Spinal cord (tissue), 10 donors: ENCODE measurements around the gene LCN2. TPM values are rescaled to one million over a fixed set of nuclear protein-coding genes. Genes with fewer than 3 reads are reported as not detected.
"Not testable (repeated sequence)": the region's sequence is repeated elsewhere in the genome, so short reads cannot be mapped to it uniquely, and the experiment has no call there.

ENCODE experiments used
- DNase-seq, 6 donors: peaks; one replicate each; pipeline versions ENCODE4 v3.0.0 to v3.0.0-alpha.2; 2013 to 2015; ENCODE audit warnings: low spot score in 6 of 6, low read depth in 4 of 6
- H3K27ac ChIP-seq: one replicate; pipeline ENCODE4 v1.5.1; 2013; ENCODE audit warnings: low read depth, low read length, control low read depth
- H3K27me3 ChIP-seq: one replicate; pipeline ENCODE4 v1.6.1; 2013; ENCODE audit warnings: low read length; ENCODE audit not compliant: control insufficient read depth, insufficient read depth
- H3K36me3 ChIP-seq: one replicate; pipeline ENCODE4 v1.6.1; 2013; ENCODE audit warnings: low read length; ENCODE audit not compliant: control insufficient read depth, insufficient read depth
- H3K4me1 ChIP-seq: one replicate; pipeline ENCODE4 v1.6.1; 2013; ENCODE audit warnings: low read length; ENCODE audit not compliant: control insufficient read depth, insufficient read depth
- H3K4me3 ChIP-seq: one replicate; pipeline ENCODE4 v1.5.1; 2013; ENCODE audit warnings: low read depth, low read length, control low read depth
- H3K9me3 ChIP-seq: one replicate; pipeline ENCODE4 v1.6.1; 2013; ENCODE audit warnings: low read length; ENCODE audit not compliant: control insufficient read depth, insufficient read depth
- WGBS: methylation state at CpG from one replicate; pipeline ENCODE4 v1.1.5; 2013; ENCODE audit warnings: missing lambda C conversion rate; ENCODE audit not compliant: insufficient coverage; 5-methylcytosine and 5-hydroxymethylcytosine counted together
- polyA plus RNA-seq, 2 donors: library from polyadenylated mRNA; unstranded; fragments of 120-200 nt; gene quantifications; one replicate each; pipeline ENCODE4 v1.2.1, GENCODE V29; 2013; ENCODE audit not compliant: insufficient read length in 2 of 2
- total RNA-seq, 2 donors: library from RNA; depleted of rRNA in 1 of 2; stranded (reverse); fragments of 120-200 nt in 1 of 2; fragments of >200 nt in 1 of 2; gene quantifications; one replicate each; pipeline versions ENCODE4 v1.2.3 to v1.2.4, GENCODE V29; 2013 to 2014
- donor health status: healthy.

LCN2 gene
- total and polyA plus RNA-seq, 4 donors = 0.28 to 14.1 (median 0.29) TPM; not detected in 1

GRCh38 chr9:128127990-128128835, 21.0 kb upstream of the LCN2 start:
- no peaks in the 10 kb centered on the region for H3K27me3 ChIP-seq
- WGBS = under 1% methylated on average over 76 of the region's 82 CpGs

GRCh38 chr9:128128836-128129590, 20.2 kb upstream of the LCN2 start:
- H3K4me3 ChIP-seq = peak overlapping the region; percentile 95
- DNase-seq = no peak
- H3K36me3 ChIP-seq = peaks cover 21% of the 10 kb centered on the region
- peaks cover 47% of the 10 kb centered on the region for H3K4me1 ChIP-seq
- H3K27me3 ChIP-seq = no peaks in the 10 kb centered on the region
- WGBS = 74% methylated on average over 25 of the region's 29 CpGs
- peak overlapping the region; percentile 97 for H3K27ac ChIP-seq
- no peaks in the 10 kb centered on the region for H3K9me3 ChIP-seq

More at GRCh38 chr9:128127990-128128835, 21.0 kb upstream of the LCN2 start:
- Histone ChIP-seq H3K36me3 (peaks cover 29% of the 10 kb centered on the region), H3K4me3 (peak overlapping the region; percentile 95), H3K9me3 (no peaks in the 10 kb centered on the region), H3K27ac (peak overlapping the region; percentile 97), H3K4me1 (peaks cover 47% of the 10 kb centered on the region)
- DNase-seq = peak; percentile 89 to 98 (median 94)

- H3K27me3 ChIP-seq, H3K27ac ChIP-seq, H3K9me3 ChIP-seq, DNase-seq, H3K36me3 ChIP-seq, H3K4me3 ChIP-seq: not testable (repeated sequence)
- no CpG with 5 or more reads among the region's 12 CpGs for WGBS
- peaks cover 46% of the 10 kb centered on the region for H3K4me1 ChIP-seq
These were observed 19.2 kb upstream of the LCN2 start for GRCh38 chr9:128129976-128130590.

- not testable (repeated sequence) for H3K27me3 ChIP-seq, H3K27ac ChIP-seq, H3K9me3 ChIP-seq, H3K4me3 ChIP-seq, H3K36me3 ChIP-seq, DNase-seq
- peaks cover 40% of the 10 kb centered on the region for H3K4me1 ChIP-seq
- 53% methylated on average over 3 of the region's 7 CpGs for WGBS
These were observed 18.6 kb upstream of the LCN2 start for GRCh38 chr9:128130651-128131050.

GRCh38 chr9:128131346-128131745, 17.9 kb upstream of the LCN2 start:
- not testable (repeated sequence) for H3K4me3 ChIP-seq, H3K36me3 ChIP-seq, DNase-seq, H3K27me3 ChIP-seq, H3K9me3 ChIP-seq
- 90% methylated on average over 5 of the region's 8 CpGs for WGBS
- H3K4me1 ChIP-seq = peaks cover 33% of the 10 kb centered on the region
- H3K27ac ChIP-seq = peak overlapping the region; percentile 25

GRCh38 chr9:128132139-128132538, 17.1 kb upstream of the LCN2 start:
- peak in 3 of 6 donors; percentile 11 to 89 (median 54) for DNase-seq
- not testable (repeated sequence) for H3K27ac ChIP-seq, H3K27me3 ChIP-seq, H3K9me3 ChIP-seq, H3K36me3 ChIP-seq, H3K4me3 ChIP-seq
- H3K4me1 ChIP-seq = peaks cover 25% of the 10 kb centered on the region
- 13% methylated on average over 8 of the region's 8 CpGs for WGBS

GRCh38 chr9:128135561-128135960, 13.7 kb upstream of the LCN2 start:
- H3K27ac ChIP-seq, DNase-seq, H3K9me3 ChIP-seq, H3K4me3 ChIP-seq, H3K27me3 ChIP-seq, H3K36me3 ChIP-seq: not testable (repeated sequence)
- peaks cover 12% of the 10 kb centered on the region for H3K4me1 ChIP-seq
- WGBS = 68% methylated on average over 8 of the region's 8 CpGs

GRCh38 chr9:128136816-128137793, 12.1 kb upstream of the LCN2 start:
- H3K4me1 ChIP-seq = peaks cover 1% of the 10 kb centered on the region
- H3K27ac ChIP-seq = no peak overlapping the region
- no peak for DNase-seq
- no peaks in the 10 kb centered on the region for H3K36me3 ChIP-seq
- no peak overlapping the region for H3K4me3 ChIP-seq
- WGBS = 83% methylated on average over 14 of the region's 18 CpGs
- no peaks in the 10 kb centered on the region for H3K27me3 ChIP-seq
- H3K9me3 ChIP-seq = no peaks in the 10 kb centered on the region

- Histone ChIP-seq H3K36me3 (no peaks in the 10 kb centered on the region), H3K27me3 (no peaks in the 10 kb centered on the region), H3K9me3 (no peaks in the 10 kb centered on the region), H3K4me3 (no peak overlapping the region), H3K4me1 (no peaks in the 10 kb centered on the region), H3K27ac (no peak overlapping the region)
- no peak for DNase-seq
- 100% methylated on average over 1 of the region's 3 CpGs for WGBS
These were observed 11.3 kb upstream of the LCN2 start for GRCh38 chr9:128138001-128138400.
